HG03060 (cell line): ENCODE data around the gene ZNF154.

Experiments
- ATAC-seq: cut with Tn5 transposase; IDR thresholded peaks from one replicate; pipeline ENCODE4 v1.9.1; 2021; ENCODE audit warnings: low read depth, moderate number of reproducible peaks; ENCODE audit not compliant: unreplicated experiment

ZNF154 gene

DNA sequence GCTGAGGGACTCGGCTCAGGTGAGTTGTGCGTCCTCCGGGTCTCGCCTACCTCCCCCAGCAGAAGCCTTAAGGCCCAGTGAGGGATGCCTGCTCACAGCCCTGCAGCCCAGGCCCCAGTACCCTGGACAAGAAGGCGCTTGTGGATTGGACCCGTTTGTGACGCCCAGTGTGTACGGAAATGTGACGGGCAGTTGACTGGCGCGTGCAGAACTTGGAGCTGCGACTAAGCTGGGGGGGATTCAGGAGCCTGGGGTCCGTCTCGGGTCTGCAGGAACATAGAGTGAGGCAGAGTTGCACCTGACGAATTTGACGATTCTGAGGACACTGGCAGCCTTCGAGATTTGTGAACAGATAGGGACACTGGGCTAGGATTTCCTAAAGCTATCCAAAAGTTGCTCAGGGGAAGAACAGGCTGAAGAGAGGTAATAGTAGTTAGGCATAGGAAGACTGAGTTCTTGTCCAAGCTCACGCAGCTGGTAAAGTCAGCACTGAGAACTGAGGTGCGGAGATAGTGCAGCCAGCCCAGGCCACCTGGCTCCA lies 26.7 kb downstream of the ZNF154 start:
- ATAC-seq = no peak

DNA sequence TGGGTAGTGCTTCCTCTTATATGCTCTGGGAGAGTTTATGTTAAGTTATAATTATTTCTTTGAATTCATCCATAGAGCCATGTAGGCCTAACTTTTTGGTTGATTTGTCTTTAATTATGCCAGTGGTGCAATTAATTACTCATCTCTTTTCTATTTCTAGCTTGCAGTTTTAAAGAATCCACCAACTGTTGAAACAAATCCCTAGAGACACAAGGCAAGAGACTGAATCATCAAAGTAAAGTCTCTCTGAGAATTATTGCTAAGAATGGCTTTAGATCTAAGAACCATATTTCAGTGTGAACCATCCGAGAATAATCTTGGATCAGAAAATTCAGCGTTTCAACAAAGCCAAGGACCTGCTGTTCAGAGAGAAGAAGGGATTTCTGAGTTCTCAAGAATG lies 33.1 kb downstream of the ZNF154 start:
- ATAC-seq = no peak

DNA sequence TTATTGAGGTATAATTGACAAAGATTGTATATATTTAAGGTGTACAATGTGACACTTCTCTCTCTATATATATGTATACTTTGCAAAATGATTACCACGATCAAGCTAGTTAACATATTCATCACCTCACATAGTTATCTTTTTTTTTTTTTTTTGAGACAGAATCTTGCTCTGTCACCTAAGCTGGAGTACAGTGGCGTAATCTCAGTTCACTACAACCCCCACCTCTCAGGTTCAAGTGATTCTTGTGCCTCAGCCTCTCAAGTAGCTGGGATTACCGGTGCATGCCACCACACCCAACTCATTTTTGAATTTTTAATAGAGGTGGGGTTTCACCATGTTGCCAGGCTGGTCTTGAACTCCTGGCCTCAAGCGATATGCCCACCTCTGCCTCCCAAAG lies 36.5 kb downstream of the ZNF154 start:
- no peak for ATAC-seq

DNA sequence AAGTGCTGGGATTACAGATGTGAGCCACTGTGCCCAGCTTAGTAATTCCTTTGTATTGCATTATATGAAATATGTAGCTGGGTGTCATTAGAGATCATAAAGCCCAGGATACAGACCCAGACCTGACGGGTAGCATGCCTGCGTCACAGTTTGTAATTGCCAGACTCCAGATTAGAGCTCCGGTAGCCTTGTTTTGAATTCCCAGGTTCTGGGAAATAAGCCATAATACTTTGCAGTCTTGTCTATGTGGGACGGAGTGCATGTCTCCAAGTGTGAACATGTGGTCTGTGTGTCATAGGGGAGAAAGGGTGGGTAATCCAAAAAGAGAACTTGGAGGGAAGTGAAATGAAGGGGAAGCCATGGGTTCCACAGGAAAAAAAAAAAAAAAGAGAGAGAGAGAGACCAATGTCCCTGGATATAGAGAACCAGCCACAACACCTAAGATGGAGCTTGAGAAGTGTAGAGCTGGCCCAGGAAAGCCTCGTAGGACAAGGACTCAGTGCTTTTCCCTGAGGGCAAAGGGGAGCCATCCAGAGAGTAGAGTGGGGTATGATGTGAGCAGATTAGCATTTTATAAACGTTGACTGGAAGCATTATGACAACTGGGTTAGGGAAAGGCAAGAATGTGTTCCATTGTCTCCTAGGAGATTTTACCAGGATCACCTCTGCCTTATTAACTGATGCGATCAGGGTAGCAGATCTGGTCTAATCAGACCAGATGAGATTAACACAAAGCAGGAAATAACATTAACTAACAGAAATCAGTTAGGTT lies 37.7 kb downstream of the ZNF154 start:
- ATAC-seq = no peak

DNA sequence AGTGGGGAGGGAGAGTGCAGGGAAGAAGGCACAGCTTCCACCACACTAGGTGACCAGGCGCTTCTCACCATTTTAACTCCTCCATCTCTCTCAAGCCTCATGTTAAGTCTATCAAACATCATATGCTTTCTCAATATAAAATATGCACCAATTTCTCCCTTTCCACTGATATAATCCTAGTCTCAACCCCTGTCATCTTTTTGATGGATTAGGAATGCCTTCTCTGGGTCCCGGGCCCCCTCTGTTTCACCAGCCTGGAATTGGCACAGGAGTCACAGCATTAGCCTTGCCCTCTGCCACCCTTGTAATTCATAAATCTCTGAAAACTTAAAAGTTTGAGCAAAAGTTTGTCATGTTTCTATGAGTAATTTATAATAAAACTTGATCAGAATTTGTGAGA lies 40.4 kb downstream of the ZNF154 start, which contains the start of gene ZSCAN4:
ZSCAN4 (plus strand) TSS at position 301 of the 400 bp plus-strand sequence. CDS start 7,211 bp downstream, outside the sequence.
- no peak for ATAC-seq

DNA sequence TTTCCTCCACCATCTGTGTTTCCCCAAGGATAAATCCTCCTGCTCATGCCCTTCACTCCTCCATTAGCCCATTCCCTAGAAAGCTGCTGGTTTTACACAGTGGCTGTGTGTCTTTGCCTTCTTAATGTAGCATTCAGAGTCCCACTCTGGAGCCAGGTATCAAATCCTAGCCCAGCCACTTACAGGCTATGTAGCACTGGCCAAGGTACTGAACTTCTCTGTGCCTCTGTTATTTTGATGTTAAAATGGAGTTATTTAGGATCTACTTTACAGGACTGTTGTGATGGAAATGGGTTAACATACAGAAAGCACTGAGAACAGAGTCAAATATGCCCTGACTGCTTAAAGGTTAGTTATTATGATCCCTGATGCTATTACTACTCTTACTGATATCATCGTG lies 41.8 kb downstream of the ZNF154 start:
- no peak for ATAC-seq

DNA sequence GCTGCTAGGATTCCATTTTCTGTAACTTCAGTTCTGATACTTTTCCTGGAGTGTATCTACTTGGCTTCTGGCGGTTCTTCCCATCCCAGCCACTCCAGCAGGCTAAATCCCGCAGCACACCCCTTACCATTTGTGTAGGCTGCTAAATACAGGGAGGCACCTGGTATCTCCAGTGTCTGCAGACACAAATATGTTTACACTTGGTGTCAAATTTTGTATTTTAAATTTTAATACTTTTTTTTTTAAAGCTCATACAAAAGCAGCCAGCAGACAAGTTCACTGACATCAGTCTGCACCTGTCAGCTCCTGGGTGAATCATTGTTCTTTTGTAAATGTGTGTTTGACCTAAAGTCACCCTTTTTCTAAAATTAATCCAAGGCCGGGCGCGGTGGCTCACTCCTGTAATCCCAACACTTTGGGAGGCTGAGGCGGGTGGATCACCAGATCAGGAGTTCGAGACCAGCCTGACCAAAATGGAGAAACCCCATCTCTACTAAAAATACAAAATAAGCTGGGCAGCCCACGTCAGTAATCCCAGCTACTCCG lies 43.7 kb downstream of the ZNF154 start:
- no peak for ATAC-seq

GRCh38 chr19:57664269-57665127 lies 44.5 kb downstream of the ZNF154 start:
- ATAC-seq = no peak

DNA sequence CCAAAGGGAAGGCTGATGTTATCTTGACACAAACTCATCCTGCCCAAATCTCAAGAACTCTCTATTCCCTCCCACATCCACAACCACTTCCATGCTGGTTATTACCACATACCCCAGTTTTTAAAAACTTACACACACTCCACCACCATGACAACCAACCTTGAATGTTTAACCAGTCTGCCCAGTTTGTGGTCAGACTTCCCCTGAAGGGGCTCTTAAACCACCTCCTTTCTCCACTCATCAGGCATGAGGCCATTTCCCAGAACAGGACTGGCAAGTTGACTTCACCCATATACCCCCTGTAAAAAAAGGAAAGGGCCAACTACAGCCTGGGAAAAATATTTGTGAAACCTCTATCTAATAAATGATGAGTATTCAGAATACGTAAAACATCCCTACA lies 52.7 kb downstream of the ZNF154 start:
- no peak for ATAC-seq

DNA sequence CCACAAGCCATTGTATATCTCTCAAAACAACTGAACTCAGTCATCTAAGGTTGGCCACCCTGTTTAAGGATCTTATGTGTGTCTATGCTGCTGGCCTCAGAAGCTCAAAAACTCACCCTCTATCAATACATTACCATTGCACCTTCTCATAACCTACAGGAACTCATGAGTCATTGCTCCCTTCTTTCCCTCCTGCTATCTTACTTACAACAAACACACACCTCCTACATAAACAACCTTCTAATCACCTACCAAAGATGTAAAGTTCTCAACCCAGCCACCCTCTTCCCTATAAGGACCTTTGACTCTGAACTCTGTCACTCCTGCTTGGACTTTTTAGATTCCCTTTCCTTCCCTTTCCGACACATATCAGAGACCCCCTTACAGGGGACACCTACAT lies 53.6 kb downstream of the ZNF154 start:
- ATAC-seq = no peak

DNA sequence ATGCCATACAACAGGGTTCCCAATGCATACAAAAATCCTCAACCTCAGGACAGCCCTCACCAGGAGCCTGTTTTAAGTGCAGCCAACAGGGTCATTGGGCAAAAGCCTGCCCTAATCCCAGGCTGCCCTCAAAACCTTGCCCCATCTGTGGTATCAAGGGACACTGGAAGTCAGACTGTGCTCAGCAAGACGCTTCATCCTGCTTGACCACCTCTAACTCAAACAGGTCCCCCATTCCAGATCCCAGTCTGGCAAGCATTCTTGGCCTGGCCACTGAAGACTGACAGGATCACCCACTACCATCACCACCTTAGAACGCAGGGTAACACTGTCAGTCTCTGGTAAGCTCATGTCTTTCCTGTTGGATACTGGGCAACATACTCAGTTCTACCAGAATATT lies 55.3 kb downstream of the ZNF154 start:
- ATAC-seq = no peak

DNA sequence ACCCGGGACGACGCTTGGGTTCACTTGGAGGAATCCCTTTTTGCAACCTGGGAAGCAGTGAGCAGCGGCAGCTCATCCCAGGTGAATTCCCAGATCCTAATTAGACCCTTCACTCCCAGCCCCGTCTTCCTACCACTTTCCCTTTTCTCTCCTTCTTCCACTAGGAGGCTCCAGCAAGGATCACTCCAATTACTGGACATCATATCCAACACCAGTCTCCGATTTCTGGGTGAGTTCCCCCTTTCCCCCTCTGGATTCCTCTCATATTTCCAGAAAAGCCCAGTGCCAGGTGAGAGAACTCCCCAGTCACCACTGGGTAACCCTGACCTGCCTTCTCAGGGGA lies 57.4 kb downstream of the ZNF154 start:
- ATAC-seq = no peak

DNA sequence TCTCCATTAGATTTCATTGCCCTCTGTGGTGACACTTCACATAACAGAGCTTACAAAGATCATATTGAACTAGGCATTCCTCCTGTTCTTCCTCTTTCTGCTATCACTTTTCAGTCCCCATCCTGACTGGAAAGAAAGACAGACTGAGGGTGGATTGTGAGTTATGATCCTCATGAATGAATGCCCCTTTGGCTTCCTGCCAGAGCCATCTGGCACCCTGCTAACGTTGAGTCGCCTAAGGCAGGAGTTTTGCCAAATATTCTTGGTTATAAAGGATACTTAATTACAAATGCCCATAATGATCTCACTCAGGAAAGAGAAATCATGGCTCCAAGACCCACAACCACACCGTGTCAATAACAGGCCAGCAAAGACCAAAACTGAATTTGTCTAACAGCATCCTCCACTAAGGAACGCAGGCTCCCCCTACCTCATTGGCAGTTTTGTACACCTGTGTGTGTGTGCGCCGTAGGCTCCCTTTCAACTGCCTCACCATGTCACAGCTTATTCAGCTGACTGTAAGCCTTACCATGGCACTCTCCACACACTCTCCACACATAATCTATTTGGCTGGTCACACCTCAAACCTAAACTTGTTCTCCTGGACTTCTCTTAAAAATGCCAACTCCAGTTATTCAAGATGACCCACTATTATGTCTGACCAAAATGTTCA lies 60.5 kb downstream of the ZNF154 start:
- no peak for ATAC-seq
